Activated CD8-positive, alpha-beta T cell treated with anti-CD3 and anti-CD28 coated beads for 36 hours (primary cell): Measurements from ENCODE around the gene NAA20. TPM values are rescaled to one million over a fixed set of nuclear protein-coding genes. Genes with fewer than 3 reads are reported as not detected.

Source experiments
- ATAC-seq: fragments of 200-7000 bp; cut with Tn5 transposase; one replicate; pipeline ENCODE4 v1.10.0; 2021; ENCODE audit warnings: mild to moderate bottlenecking, moderate library complexity
- CTCF ChIA-PET: fragments of 350-600 bp; sonication (Branson Sonifier 250); formaldehyde crosslinking; loops from one replicate; lab custom pipeline; 2021; ENCODE audit warnings: antibody characterized with exemption; lab: Charles Lee
- POLR2A ChIA-PET: fragments of 350-600 bp; sonication (Branson Sonifier 250); formaldehyde crosslinking; loops from one replicate; lab custom pipeline; 2021; ENCODE audit warnings: antibody characterized with exemption; lab: Charles Lee
- DNase-seq: peaks from one replicate; pipeline ENCODE4 v3.0.0-alpha.2; 2020
- H3K27ac Mint-ChIP-seq: one replicate; pipeline ENCODE4 v1.8.0; 2021; ENCODE audit warnings: mild to moderate bottlenecking, mixed read lengths
- H3K27me3 Mint-ChIP-seq: one replicate; pipeline ENCODE4 v1.8.0; 2021; ENCODE audit warnings: mixed read lengths
- H3K36me3 Mint-ChIP-seq: one replicate; pipeline ENCODE4 v1.8.0; 2021; ENCODE audit warnings: low read depth, mixed read lengths
- H3K4me1 Mint-ChIP-seq: one replicate; pipeline ENCODE4 v1.8.0; 2021; ENCODE audit warnings: low read depth, mixed read lengths
- H3K4me3 Mint-ChIP-seq: one replicate; pipeline ENCODE4 v1.8.0; 2021; ENCODE audit warnings: mild to moderate bottlenecking, moderate library complexity, mixed read lengths
- H3K9me3 Mint-ChIP-seq: one replicate; pipeline ENCODE4 v1.8.0; 2021; ENCODE audit warnings: mixed read lengths
- CTCF ChIP-seq: fragments of 200-600 bp; IDR thresholded peaks from one replicate; pipeline ENCODE4 v1.8.0; 2022; ENCODE audit warnings: antibody characterized with exemption, mild to moderate bottlenecking
- intact Hi-C: fragments of 100-400 bp; cut with micrococcal nuclease; formaldehyde crosslinking; loops from one replicate; pipeline ENCODE4 v1.10.0; 2022
- total RNA-seq, 2 experiments: library from RNA; stranded (reverse); gene quantifications; one replicate each; pipeline ENCODE4 v1.2.3, GENCODE V29; 2021

NAA20 gene
- total RNA-seq, 2 experiments from 2014 or later, result 99.8 to 100 TPM

DNA sequence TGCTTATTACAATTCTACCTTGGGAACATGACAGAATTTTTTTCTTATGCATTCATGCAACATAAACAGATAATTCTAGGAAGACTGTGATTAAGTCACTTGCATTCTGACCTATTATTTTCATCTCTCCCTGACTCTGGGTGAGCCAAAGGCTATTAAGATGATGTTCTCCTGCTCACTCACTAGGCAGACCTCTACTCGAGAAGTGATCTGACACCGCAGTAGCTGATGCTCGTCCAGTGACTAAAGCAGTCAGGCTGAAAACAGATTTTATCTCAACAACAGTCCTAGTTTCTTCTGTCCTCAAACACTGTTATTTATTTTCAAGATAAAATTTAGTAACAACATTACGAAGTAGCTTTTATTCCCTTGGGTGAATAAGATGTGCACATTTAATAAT, 17.3 kb downstream of the NAA20 start:
- Mint-ChIP-seq H3K9me3 (no peaks in the 10 kb centered on the region), H3K4me1 (peaks cover 5% of the 10 kb centered on the region), H3K4me3 (no peak overlapping the region), H3K27ac (no peak overlapping the region), H3K36me3 (peaks cover 41% of the 10 kb centered on the region), H3K27me3 (no peaks in the 10 kb centered on the region)
- ChIA-PET CTCF (no interaction called here), POLR2A (interaction anchor here (0.9 to 2.7 kb wide), 3 partner anchors 9 to 18 kb away, joined by 3 to 10 read pairs (median 5); partner anchors contain the start of genes CFAP61 and CRNKL1)
- TF ChIP-seq CTCF, result no peak
- intact Hi-C loops, result no loop called here
- no peak for ATAC-seq
- DNase-seq, result no peak

DNA sequence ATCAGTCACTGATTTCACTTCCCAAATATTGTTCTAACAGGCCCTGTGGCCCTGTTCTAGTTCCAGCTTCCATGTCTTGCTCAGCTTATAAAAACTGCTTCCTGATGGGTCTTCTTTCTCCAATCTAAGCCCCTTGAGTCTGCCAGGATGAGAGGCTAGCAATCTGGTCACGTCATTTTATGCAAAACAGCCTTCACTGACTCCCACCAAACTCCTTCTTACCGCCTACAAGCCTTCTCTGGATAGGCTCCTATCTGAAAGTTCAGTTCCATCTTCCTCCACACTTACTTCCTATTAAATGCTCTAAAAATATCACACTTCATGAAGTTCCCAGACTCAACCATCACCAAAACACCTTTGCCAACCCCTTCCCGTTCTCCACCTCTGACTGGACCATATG, 19.6 kb downstream of the NAA20 start:
- peaks cover 36% of the 10 kb centered on the region for H3K36me3 Mint-ChIP-seq
- CTCF ChIA-PET, result no interaction called here
- H3K9me3 Mint-ChIP-seq, result no peaks in the 10 kb centered on the region
- no peak for TF ChIP-seq CTCF
- POLR2A ChIA-PET, result interaction anchor here (2.0 kb wide), 1 partner anchor 15 kb away, joined by 7 read pairs; the partner anchor contains the start of genes CFAP61 and CRNKL1
- intact Hi-C loops, result no loop called here
- no peak for ATAC-seq
- no peaks in the 10 kb centered on the region for H3K4me1 Mint-ChIP-seq
- no peak overlapping the region for H3K4me3 Mint-ChIP-seq
- H3K27ac Mint-ChIP-seq, result peak overlapping the region; percentile 43
- no peaks in the 10 kb centered on the region for H3K27me3 Mint-ChIP-seq
- DNase-seq, result no peak

DNA sequence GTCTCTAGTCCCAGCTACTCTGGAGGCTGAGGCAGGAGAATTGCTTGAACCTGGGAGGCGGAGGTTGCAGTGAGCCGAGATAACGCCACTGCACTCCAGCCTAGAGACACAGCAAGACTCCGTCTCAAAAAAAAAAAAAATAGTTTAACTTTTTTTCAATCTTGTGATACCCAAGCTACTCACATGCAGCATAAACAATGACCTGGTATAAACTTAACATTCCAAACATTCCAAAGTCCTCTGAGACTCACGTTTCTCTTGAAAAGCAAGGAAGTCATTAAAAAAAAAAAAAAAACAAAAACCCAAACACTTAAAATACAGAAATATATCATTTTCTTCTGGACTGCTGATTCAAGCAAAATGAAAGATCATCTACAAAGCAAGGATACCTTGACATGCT, 20.8 kb downstream of the NAA20 start:
- POLR2A ChIA-PET, result interaction anchor here (2.0 kb wide), 1 partner anchor 14 kb away, joined by 7 read pairs; the partner anchor contains the start of genes CFAP61 and CRNKL1
- H3K4me1 Mint-ChIP-seq, result no peaks in the 10 kb centered on the region
- no peaks in the 10 kb centered on the region for H3K9me3 Mint-ChIP-seq
- H3K27me3 Mint-ChIP-seq, result no peaks in the 10 kb centered on the region
- ATAC-seq (no peak), DNase-seq (no peak)
- no peak overlapping the region for H3K27ac Mint-ChIP-seq
- CTCF ChIA-PET, result no interaction called here
- peaks cover 37% of the 10 kb centered on the region for H3K36me3 Mint-ChIP-seq
- intact Hi-C loops, result no loop called here
- no peak for TF ChIP-seq CTCF
- H3K4me3 Mint-ChIP-seq, result no peak overlapping the region

DNA sequence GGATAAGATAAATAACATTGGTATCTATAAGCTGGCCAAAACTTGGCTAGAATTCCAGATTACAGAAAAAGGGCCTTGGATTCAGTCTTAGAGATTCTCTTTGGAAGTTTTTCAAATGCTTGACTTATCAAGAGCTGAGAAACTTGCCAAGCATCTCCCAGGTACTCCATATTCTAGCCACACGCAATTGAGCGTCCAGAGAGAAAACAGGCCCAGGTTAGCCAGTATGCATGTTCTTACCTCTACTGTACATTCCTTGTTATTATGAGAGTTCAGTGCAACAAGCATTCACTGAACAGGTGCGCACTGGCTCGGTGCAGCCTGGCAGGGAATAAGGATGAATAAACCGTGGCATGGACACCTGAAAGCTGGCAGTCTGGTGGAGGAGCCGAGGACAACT, 21.4 kb downstream of the NAA20 start:
- no peak for ATAC-seq
- ChIA-PET POLR2A (no interaction called here), CTCF (no interaction called here)
- no peak for TF ChIP-seq CTCF
- Mint-ChIP-seq H3K27me3 (no peaks in the 10 kb centered on the region), H3K4me1 (no peaks in the 10 kb centered on the region), H3K9me3 (no peaks in the 10 kb centered on the region), H3K4me3 (no peak overlapping the region), H3K27ac (no peak overlapping the region), H3K36me3 (peaks cover 41% of the 10 kb centered on the region)
- DNase-seq, result no peak
- intact Hi-C loops, result no loop called here

DNA sequence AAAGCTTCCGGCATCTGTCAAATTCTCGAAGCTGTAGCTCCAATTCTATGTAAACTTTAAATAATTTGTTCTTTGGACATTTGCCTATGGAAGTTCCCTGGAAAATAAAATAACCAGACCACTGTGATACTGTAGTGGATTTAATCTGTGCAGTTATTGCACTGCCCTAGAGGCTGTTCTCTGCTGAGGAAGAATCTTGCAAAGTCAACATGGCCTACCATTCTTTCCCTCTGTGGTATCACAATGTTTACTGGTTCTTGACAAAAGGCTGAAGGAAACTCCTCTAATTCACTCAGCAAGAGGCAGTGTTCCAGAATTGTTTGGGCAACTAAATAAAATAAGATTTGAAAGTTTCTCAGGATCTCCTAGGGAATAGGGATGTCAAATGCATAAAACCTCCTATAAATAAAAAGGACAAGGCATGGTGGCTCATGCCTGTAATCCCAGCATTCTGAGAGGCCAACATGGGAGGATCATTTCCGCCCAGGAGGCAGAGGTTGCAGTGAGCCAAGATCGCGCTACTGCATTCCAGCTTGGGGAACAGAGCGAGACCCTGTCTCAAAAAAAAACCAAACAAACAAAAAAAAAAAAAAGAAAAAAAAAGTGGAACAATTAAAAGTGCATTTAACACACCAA, 22.7 kb downstream of the NAA20 start:
- no peak for ATAC-seq
- ChIA-PET CTCF (interaction anchor here (0.6 kb wide), 1 partner anchor 199 kb away, joined by 3 read pairs; no protein-coding TSS in a partner anchor), POLR2A (no interaction called here)
- no peak for DNase-seq
- no peak for TF ChIP-seq CTCF
- Mint-ChIP-seq H3K4me3 (no peak overlapping the region), H3K27ac (no peak overlapping the region), H3K36me3 (peaks cover 43% of the 10 kb centered on the region), H3K9me3 (no peaks in the 10 kb centered on the region), H3K27me3 (no peaks in the 10 kb centered on the region), H3K4me1 (no peaks in the 10 kb centered on the region)
- intact Hi-C loops, result no loop called here
